WTC11 (cell line): ENCODE results near the gene CPPED1.

Experiments
- ATF3 ChIP-seq: sonication (generic); formaldehyde crosslinking; conservative IDR thresholded peaks from 2 replicates; pipeline ENCODE4 v1.8.1; 2022; ENCODE audit warnings: mild to moderate bottlenecking, missing genetic modification reagents
- CTCF ChIP-seq: fragments of 200-600 bp; IDR thresholded peaks from 2 replicates; pipeline ENCODE4 v1.8.0; 2022; ENCODE audit warnings: antibody characterized with exemption
- JUN ChIP-seq: sonication (generic); formaldehyde crosslinking; IDR thresholded peaks from 2 replicates; pipeline ENCODE4 v1.8.0; 2023; ENCODE audit warnings: mild to moderate bottlenecking, missing genetic modification reagents
- KAT7 ChIP-seq: sonication (generic); formaldehyde crosslinking; IDR thresholded peaks from 2 replicates; pipeline ENCODE4 v1.8.1; 2023; ENCODE audit warnings: missing genetic modification reagents, mild to moderate bottlenecking, borderline replicate concordance
- MXD4 ChIP-seq: fragments of 250-450 bp; sonication (Bioruptor Pico); IDR thresholded peaks from 2 replicates; pipeline ENCODE4 v1.8.0; 2021; ENCODE audit warnings: mild to moderate bottlenecking, moderate library complexity, borderline replicate concordance
- NFYB ChIP-seq: sonication (generic); formaldehyde crosslinking; conservative IDR thresholded peaks from 2 replicates; pipeline ENCODE4 v1.8.0; 2022; ENCODE audit warnings: low read depth, missing genetic modification reagents
- OVOL2 ChIP-seq: fragments of 250-450 bp; sonication (Bioruptor Pico); IDR thresholded peaks from 2 replicates; pipeline ENCODE4 v1.9.0; 2021; ENCODE audit warnings: mild to moderate bottlenecking, borderline replicate concordance
- SP1 ChIP-seq: sonication (generic); formaldehyde crosslinking; conservative IDR thresholded peaks from 2 replicates; pipeline ENCODE4 v1.8.1; 2022; ENCODE audit warnings: missing genetic modification reagents
- TF ChIP-seq, protein P1 (sequence below): sonication (generic); formaldehyde crosslinking; IDR thresholded peaks from 2 replicates; pipeline ENCODE4 v1.8.0; 2022; ENCODE audit warnings: missing genetic modification reagents

- TF ChIP-seq SP1 (CRISPR knock-in tag), result no peak
- TF ChIP-seq CTCF, result no peak
- no peak for TF ChIP-seq ATF3
- TF ChIP-seq, protein P1, sequence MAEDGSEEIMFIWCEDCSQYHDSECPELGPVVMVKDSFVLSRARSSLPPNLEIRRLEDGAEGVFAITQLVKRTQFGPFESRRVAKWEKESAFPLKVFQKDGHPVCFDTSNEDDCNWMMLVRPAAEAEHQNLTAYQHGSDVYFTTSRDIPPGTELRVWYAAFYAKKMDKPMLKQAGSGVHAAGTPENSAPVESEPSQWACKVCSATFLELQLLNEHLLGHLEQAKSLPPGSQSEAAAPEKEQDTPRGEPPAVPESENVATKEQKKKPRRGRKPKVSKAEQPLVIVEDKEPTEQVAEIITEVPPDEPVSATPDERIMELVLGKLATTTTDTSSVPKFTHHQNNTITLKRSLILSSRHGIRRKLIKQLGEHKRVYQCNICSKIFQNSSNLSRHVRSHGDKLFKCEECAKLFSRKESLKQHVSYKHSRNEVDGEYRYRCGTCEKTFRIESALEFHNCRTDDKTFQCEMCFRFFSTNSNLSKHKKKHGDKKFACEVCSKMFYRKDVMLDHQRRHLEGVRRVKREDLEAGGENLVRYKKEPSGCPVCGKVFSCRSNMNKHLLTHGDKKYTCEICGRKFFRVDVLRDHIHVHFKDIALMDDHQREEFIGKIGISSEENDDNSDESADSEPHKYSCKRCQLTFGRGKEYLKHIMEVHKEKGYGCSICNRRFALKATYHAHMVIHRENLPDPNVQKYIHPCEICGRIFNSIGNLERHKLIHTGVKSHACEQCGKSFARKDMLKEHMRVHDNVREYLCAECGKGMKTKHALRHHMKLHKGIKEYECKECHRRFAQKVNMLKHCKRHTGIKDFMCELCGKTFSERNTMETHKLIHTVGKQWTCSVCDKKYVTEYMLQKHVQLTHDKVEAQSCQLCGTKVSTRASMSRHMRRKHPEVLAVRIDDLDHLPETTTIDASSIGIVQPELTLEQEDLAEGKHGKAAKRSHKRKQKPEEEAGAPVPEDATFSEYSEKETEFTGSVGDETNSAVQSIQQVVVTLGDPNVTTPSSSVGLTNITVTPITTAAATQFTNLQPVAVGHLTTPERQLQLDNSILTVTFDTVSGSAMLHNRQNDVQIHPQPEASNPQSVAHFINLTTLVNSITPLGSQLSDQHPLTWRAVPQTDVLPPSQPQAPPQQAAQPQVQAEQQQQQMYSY, result no peak
- TF ChIP-seq KAT7 (CRISPR knock-in tag), result no peak
- TF ChIP-seq NFYB (CRISPR knock-in tag), result no peak
- no peak for TF ChIP-seq OVOL2
- no peak for TF ChIP-seq JUN (CRISPR knock-in tag)
- TF ChIP-seq MXD4 (CRISPR knock-in tag), result no peak
These were observed 63.9 kb downstream of the CPPED1 start for GRCh38 chr16:12739738-12740137.
